HepG2 (cell line): ENCODE measurements around the gene FAM117A. TPM values are rescaled to one million over a fixed set of nuclear protein-coding genes. Genes with fewer than 3 reads are reported as not detected.
A peak's percentile ranks its signal among the peaks of the same experiment; 100 is the strongest.

Experiments
- CBX1 ChIP-seq: IDR thresholded peaks from one replicate; pipeline ENCODE4 v1.6.1; 2016; ENCODE audit warnings: antibody characterized with exemption, low read depth
- GATA4 ChIP-seq: sonication (generic); IDR thresholded peaks from 2 replicates; pipeline ENCODE4 v1.6.1; 2016; ENCODE audit warnings: antibody characterized with exemption, low read depth, borderline replicate concordance
- PRMT3 ChIP-seq: sonication (generic); formaldehyde crosslinking; IDR thresholded peaks from 2 replicates; pipeline ENCODE4 v1.8.1; 2022; ENCODE audit warnings: low read depth, mild to moderate bottlenecking, moderate library complexity, missing genetic modification reagents, borderline replicate concordance
- PTBP1 ChIP-seq: fragments of 200-400 bp; formaldehyde crosslinking; IDR thresholded peaks from 2 replicates; pipeline ENCODE4 v1.6.1; 2018; ENCODE audit warnings: low read length, low read depth; ENCODE audit not compliant: poor library complexity, severe bottlenecking
- SATB2 ChIP-seq: sonication (generic); formaldehyde crosslinking; IDR thresholded peaks from 2 replicates; pipeline ENCODE4 v1.5.0; 2020; ENCODE audit warnings: missing genetic modification reagents
- SIN3A ChIP-seq: IDR thresholded peaks from 2 replicates; pipeline ENCODE4 v1.6.1; 2011; ENCODE audit warnings: low read depth, mild to moderate bottlenecking, control low read depth, low read length, borderline replicate concordance
- SMARCE1 ChIP-seq: fragments of 450-650 bp; IDR thresholded peaks from 2 replicates; pipeline ENCODE4 v1.6.1; 2017; ENCODE audit warnings: borderline replicate concordance
- THRA ChIP-seq: sonication (generic); formaldehyde crosslinking; IDR thresholded peaks from 2 replicates; pipeline ENCODE4 v1.4.0; 2020; ENCODE audit warnings: missing genetic modification reagents, borderline replicate concordance
- YY1 ChIP-seq: IDR thresholded peaks from 2 replicates; pipeline ENCODE4 v1.6.1; 2011; ENCODE audit warnings: low read length, low read depth, moderate library complexity, mild to moderate bottlenecking; ENCODE audit not compliant: insufficient read depth, insufficient replicate concordance
- ZBTB21 ChIP-seq: sonication (generic); formaldehyde crosslinking; IDR thresholded peaks from 2 replicates; pipeline ENCODE4 v1.4.0; 2020; ENCODE audit warnings: missing genetic modification reagents
- ZBTB25 ChIP-seq: IDR thresholded peaks from 2 replicates; pipeline ENCODE4 v1.6.1; 2018; ENCODE audit warnings: missing genetic modification reagents
- ZBTB40 ChIP-seq, 2 experiments: fragments of 450-650 bp in 1 of 2; sonication (generic) in 1 of 2; formaldehyde crosslinking in 1 of 2; IDR thresholded peaks; 2 replicates each; pipeline versions ENCODE4 v1.6.1 to v1.8.0; 2016 to 2022; ENCODE audit warnings: antibody characterized with exemption in 1 of 2, mild to moderate bottlenecking in 1 of 2, missing genetic modification reagents in 1 of 2
- ZMAT3 ChIP-seq: sonication (generic); formaldehyde crosslinking; conservative IDR thresholded peaks from 2 replicates; pipeline ENCODE4 v1.7.0; 2021; ENCODE audit warnings: missing genetic modification reagents
- ZNF180 ChIP-seq: sonication (generic); formaldehyde crosslinking; IDR thresholded peaks from 2 replicates; pipeline ENCODE4 v1.4.0; 2020; ENCODE audit warnings: low read depth, missing genetic modification reagents, borderline replicate concordance
- ZNF446 ChIP-seq: sonication (generic); formaldehyde crosslinking; IDR thresholded peaks from 2 replicates; pipeline ENCODE4 v1.5.0; 2020; ENCODE audit warnings: mild to moderate bottlenecking, missing genetic modification reagents
- ZNF614 ChIP-seq: IDR thresholded peaks from 2 replicates; pipeline ENCODE4 v1.6.1; 2018; ENCODE audit warnings: missing biosample characterization, missing genetic modification reagents, inconsistent platforms, borderline replicate concordance
- ZNF777 ChIP-seq: sonication (generic); formaldehyde crosslinking; IDR thresholded peaks from 2 replicates; pipeline ENCODE4 v1.4.0; 2020; ENCODE audit warnings: missing genetic modification reagents
- polyA plus RNA-seq, 8 experiments: library from polyadenylated mRNA; depleted of rRNA in 3 of 8; stranded (reverse) in 7 of 8; unstranded in 1 of 8; fragments of >200 nt; fragmentation: Illumina TruSeq in 4 of 8; extraction: Trizol in 4 of 8; gene quantifications; 2 replicates each; pipeline versions ENCODE4 v1.2.1 to v1.2.3, GENCODE V29; 2011 to 2016; ENCODE audit warnings: low read depth in 4 of 8, missing spikeins in 1 of 8, mixed read lengths in 1 of 8; ENCODE audit not compliant: insufficient read depth in 1 of 8
- total RNA-seq, 5 experiments: library from RNA; depleted of rRNA; stranded (reverse); fragments of >200 nt; fragmentation: Illumina TruSeq; extraction: Trizol; gene quantifications; 2 replicates each; pipeline ENCODE4 v1.2.3, GENCODE V29; 2016; ENCODE audit warnings: low read depth in 1 of 5

Gene FAM117A
- total and polyA plus RNA-seq, 2 of the 13 experiments (the other 11 are each of a cell fraction or from before 2014, with no cell fraction given): 12.1 to 19.8 TPM

GRCh38 chr17:49677933-49678847 lies 85.7 kb downstream of the FAM117A start, which contains the start of gene SPOP (continued):
- TF ChIP-seq ZBTB25 (CRISPR knock-in tag): peak; percentile 92
- peak; percentile 49; the same call in 1 of the 2 replicates for TF ChIP-seq ZNF614 (CRISPR knock-in tag)
- no peak for TF ChIP-seq PTBP1
- TF ChIP-seq GATA4: no peak
- TF ChIP-seq ZBTB40 (IDR thresholded peaks at IDR 0.05): no peak
- peak; percentile 90 for TF ChIP-seq ZBTB40 (CRISPR knock-in tag; IDR thresholded peaks at IDR 0.05)
- peak; percentile 66; the same call in 1 of the 2 replicates for TF ChIP-seq ZNF777 (CRISPR knock-in tag)
- peak; percentile 95 for TF ChIP-seq SATB2 (CRISPR knock-in tag)
- no peak for TF ChIP-seq ZBTB21 (CRISPR knock-in tag)
- TF ChIP-seq YY1: peak; percentile 79
- TF ChIP-seq PRMT3: peak; percentile 22; the same call in 1 of the 2 replicates
- peak; percentile 69 for TF ChIP-seq ZNF446 (CRISPR knock-in tag)
- TF ChIP-seq THRA (CRISPR knock-in tag): peak; percentile 42
- TF ChIP-seq CBX1: peak; percentile 69
- TF ChIP-seq ZNF180 (CRISPR knock-in tag): no peak
- peak; percentile 99 for TF ChIP-seq ZMAT3 (CRISPR knock-in tag)
- TF ChIP-seq SMARCE1: no peak
- TF ChIP-seq SIN3A: peak; percentile 80; the same call in 1 of the 2 replicates
